Stimulated activated CD4-positive, alpha-beta T cell treated with anti-CD3 and anti-CD28 coated beads, Interleukin-1b, Interleukin-23, amount 100 ng/mL, for 4 hours (primary cell): ENCODE data around the gene PNPLA7.
"Not testable (repeated sequence)": the region's sequence is repeated elsewhere in the genome, so short reads cannot be mapped to it uniquely, and the experiment has no call there.

ENCODE experiments used
- DNase-seq, 2 donors: peaks; one replicate each; pipeline ENCODE4 v3.0.0-alpha.2; 2020; ENCODE audit warnings: low read depth in 2 of 2

PNPLA7 gene

GRCh38 chr9:137422604-137423513 is 127.3 kb downstream of the PNPLA7 start, which contains the start of the genes EXD3 and NOXA1:
EXD3 (minus strand) TSS chr9:137423162; CDS start chr9:137395357, 27,805 bp downstream.
NOXA1 (plus strand) TSS chr9:137423393; CDS start chr9:137423530, 137 bp downstream.
- DNase-seq: peak; percentile 88 to 97

DNA sequence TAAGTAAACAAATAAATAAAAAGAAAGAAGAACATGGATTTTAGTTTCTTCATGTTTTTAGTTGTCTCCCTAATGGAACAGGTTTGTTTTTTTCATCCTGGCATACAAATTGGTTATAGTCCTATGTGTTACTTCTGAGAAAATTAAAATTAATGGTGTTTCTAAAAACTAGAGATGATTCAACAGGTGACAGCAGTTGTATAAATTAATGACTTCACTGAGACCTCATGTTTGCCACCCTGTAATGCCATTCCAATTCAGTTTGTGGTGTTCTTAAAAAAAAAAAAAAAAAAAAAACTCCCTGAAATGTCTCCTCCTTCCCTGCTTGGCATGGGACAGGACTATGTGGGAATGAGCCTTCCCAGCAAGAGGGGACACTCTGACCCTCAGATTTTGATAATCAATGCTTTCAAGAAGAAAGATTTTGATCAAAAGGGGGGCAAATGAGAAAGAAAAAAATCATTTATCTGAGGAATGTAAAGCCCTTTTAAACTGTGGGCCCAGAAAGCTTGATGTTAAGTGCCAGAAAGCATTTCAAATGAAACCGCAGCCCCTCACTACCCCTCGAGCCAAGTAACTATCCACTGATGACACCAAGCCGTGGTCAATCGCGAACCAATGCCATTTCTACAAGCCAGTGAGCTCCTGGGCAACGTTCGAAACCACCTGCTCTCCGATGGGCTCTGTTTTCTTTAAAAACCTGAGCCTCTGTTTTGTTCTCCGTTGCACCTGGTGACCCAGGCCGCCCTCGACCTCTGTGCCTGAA is 128.2 kb downstream of the PNPLA7 start:
- no peak for DNase-seq

- DNase-seq: no peak
These were observed 132.8 kb downstream of the PNPLA7 start for GRCh38 chr9:137417161-137418021.

DNA sequence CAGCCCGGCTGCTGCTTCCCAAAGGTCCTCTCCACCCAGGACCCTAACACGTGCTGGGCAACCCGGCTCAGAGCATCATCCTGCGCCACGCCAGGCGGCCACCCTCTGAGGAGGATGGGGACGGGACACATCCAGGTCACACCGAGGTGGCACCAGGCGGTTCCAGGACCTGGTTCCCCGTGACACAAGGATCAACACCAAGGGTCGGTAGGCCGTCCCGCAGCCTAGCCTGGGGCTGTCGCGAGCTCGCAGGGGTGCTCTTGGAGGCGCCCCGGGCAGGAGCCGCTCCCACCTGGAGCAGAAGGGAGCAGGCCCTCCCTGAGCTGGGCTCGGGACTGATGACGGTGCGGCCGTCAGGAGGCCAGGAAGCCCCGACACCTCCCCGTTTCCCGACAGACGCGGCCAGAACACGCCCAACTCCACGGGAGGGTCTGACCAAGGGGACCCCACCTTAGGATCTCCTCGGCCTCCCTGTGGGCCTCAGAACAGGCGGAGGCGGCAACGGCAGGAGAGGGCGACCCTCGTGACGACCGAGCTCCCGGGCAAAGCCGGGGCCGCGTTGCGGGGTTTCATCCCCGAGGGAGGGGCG is 133.5 kb downstream of the PNPLA7 start:
- no peak for DNase-seq

DNA sequence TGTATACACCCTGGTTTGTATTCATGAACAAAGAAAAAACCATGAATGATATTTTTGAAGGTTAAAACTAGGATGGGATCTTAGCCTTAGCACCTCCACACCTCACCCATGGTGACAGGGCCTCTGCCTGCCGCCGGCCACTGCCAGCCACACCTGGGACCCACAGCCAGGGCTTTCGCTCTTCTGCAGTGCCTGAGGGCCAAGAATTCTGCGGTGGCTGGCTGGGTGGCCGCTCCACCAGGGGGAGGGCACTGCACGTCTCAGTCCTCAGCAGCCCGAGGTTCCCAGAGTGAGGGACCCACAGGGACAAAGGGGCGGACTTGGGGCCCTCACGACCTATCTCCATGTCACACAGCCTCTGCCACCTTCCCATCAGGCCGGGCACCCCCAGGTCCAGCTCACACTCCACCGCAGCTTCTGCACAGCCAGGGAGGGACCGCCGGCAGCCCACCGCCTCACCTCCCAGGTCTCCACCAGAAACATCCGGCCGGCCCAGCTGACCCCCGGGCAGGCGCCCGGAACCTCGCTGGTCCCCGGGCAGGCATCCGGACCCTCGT is 134.1 kb downstream of the PNPLA7 start:
- no peak for DNase-seq

DNA sequence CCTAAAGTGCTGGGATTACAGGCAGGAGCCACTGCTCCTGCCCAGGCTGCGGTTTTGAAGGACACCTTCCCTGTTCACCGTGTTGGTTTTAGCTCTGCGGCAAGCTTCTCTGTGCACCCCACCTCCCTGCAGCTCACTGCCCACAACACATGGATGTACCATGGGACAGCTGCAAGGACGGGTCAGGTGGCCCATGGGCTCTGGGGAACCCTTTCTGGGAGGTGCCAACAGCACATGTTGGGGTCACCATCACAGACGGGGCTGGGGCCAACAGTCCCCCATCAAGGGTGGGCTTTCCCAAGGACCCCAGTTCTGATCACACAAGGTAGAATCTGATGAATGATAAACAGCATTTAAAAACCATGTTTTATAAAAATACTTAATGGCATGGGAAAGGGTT is 134.8 kb downstream of the PNPLA7 start:
- DNase-seq: no peak

DNA sequence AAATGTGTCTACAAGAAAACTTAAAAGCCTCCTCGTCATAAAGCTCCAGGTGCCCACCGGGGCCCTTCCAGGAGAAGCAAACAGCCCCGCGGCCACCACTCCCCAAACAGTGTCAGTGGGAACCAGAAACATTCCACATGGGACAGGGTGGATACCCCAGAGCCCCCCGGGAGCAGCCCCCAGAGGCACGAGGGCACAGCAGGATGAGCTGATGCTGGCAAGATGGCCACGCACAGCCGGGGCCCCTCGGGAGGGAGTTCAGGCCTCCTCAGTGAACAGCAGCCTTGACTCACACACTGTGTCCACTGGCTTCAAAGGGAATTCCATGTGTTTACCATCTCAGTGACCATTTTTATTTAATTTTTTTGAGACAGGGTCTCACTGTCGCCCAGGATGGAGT is 137.8 kb downstream of the PNPLA7 start:
- no peak for DNase-seq

GRCh38 chr9:137411645-137412380 is 138.4 kb downstream of the PNPLA7 start:
- no peak for DNase-seq

DNA sequence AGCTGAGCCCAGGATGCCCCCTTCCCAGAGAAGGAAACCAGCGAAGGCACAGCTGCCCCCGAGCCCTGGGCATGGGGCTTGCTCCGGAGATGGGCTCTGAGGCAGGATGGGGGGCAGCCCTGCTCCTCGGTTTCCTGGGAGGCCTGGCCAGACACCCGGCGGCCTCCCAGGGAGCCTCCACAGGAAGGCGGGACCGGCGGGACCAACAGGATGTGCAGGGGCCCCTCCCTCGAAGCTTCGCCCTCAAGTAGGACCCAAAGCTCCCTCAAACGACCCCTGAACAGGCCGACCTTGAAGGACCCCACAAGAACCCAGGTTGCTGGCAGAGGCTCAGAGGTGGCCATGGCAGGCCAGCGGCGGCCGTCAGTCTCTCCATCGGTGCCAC is 138.9 kb downstream of the PNPLA7 start:
- DNase-seq: no peak

DNA sequence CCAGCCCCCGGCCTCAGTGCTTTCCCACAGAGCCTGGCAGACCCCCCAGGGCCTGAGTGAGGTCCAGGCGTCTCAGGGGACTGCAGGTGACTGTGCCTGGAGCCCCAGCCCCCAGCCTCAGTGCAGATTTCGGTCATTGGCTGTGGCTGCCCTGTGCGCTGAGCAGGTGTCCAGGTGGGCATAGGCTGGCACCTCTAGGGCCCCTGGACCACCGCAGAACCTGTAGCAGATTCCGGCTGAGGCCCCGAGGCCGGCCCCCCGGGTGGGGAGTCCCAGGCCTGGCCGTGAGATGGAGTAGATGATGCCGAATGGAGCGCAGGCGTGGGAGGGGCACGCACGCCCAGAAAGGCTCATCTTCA is 139.3 kb downstream of the PNPLA7 start:
- no peak for DNase-seq

- not testable (repeated sequence) for DNase-seq
These were observed 139.8 kb downstream of the PNPLA7 start for GRCh38 chr9:137410236-137410890.
